Activated CD8-positive, alpha-beta memory T cell treated with anti-CD3 and anti-CD28 coated beads for 1 hour (primary cell): Measurements from ENCODE around the gene NT5DC2.

Source experiments
- DNase-seq, 2 donors: peaks; one replicate each; pipeline ENCODE4 v3.0.0-alpha.2; 2020; ENCODE audit warnings: low read depth in 1 of 2; ENCODE audit errors: extremely low read depth in 1 of 2

NT5DC2 gene

DNA sequence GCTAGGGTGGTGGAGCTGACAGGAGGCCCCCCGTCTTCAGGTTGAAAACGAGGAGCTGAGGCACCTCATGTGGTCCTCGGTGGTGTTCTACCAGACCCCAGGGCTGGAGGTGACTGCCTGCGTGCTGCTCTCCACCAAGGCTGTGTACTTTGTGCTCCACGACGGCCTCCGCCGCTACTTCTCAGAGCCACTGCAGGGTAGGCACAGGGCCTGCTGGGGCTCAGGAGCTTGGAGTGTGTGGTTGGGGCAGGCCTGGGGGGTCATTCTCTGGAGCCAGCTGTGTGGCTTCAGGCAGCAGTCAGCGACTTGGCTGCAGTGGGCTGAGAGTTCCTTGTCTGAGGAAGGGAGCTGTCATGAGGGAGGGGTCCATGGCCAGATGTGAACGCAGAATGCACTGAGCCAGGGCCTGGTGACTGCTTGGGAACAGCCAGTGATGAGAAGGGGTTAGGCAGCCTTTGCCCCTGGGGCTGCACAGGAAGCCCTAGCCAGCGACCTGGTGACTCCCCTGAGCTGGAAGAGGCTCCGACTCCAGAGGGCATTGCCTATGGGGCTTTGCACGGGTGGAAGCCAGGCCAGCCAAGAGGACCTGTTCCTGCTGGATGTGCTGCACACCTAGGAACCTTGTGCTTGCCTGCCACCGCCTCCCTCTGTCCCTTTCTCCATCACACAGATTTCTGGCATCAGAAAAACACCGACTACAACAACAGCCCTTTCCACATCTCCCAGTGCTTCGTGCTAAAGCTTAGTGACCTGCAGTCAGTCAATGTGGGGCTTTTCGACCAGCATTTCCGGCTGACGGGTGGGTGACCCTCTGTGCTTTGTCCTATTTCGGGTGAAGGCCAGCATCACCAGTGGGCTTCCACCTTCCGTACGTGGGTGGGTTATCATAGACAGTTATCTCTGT lies 43.4 kb downstream of the NT5DC2 start:
- no peak for DNase-seq

DNA sequence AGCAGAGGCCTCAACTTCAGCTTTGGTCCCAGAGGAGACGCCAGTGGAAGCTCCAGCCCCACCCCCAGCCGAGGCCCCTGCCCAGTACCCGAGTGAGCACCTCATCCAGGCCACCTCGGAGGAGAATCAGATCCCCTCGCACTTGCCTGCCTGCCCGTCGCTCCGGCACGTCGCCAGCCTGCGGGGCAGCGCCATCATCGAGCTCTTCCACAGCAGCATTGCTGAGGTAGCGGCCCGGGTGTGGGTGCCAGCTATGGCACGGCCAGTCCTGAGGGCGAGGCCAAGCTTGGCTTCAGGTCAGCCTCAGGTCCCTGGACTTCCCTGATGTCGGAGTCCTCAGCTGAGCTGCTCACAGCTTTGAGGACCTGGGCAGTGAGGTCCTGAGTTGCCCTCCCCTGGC lies 44.2 kb downstream of the NT5DC2 start:
- DNase-seq: no peak

DNA sequence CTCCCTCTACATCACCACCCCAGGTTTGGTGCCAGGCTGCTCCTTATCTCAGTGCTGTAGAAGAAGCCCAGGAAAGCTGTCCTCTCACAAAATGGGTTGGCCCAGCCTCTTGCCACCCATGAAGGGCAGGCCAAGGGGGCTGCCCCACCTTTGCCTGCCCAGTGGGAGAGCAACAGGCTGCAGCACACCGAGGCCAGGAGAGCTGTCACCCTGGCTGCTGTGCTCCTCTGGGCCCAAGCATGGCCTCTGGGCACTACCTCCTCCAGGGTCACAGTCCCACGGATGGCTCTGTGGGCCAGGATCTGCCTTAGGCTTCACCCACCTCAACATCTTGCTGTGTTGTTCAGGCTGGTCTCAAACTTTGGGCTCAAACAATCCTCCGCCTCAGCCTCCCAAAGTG lies 44.9 kb downstream of the NT5DC2 start:
- DNase-seq: no peak

DNA sequence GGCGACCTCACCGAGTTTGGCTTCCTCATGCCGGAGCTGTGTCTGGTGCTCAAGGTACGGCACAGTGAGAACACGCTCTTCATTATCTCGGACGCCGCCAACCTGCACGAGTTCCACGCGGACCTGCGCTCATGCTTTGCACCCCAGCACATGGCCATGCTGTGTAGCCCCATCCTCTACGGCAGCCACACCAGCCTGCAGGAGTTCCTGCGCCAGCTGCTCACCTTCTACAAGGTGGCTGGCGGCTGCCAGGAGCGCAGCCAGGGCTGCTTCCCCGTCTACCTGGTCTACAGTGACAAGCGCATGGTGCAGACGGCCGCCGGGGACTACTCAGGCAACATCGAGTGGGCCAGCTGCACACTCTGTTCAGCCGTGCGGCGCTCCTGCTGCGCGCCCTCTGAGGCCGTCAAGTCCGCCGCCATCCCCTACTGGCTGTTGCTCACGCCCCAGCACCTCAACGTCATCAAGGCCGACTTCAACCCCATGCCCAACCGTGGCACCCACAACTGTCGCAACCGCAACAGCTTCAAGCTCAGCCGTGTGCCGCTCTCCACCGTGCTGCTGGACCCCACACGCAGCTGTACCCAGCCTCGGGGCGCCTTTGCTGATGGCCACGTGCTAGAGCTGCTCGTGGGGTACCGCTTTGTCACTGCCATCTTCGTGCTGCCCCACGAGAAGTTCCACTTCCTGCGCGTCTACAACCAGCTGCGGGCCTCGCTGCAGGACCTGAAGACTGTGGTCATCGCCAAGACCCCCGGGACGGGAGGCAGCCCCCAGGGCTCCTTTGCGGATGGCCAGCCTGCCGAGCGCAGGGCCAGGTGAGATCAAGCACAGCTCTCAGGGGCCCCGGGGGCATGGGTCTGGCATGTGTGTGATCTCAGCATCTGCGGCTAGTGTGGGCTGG lies 45.6 kb downstream of the NT5DC2 start:
- no peak for DNase-seq

DNA sequence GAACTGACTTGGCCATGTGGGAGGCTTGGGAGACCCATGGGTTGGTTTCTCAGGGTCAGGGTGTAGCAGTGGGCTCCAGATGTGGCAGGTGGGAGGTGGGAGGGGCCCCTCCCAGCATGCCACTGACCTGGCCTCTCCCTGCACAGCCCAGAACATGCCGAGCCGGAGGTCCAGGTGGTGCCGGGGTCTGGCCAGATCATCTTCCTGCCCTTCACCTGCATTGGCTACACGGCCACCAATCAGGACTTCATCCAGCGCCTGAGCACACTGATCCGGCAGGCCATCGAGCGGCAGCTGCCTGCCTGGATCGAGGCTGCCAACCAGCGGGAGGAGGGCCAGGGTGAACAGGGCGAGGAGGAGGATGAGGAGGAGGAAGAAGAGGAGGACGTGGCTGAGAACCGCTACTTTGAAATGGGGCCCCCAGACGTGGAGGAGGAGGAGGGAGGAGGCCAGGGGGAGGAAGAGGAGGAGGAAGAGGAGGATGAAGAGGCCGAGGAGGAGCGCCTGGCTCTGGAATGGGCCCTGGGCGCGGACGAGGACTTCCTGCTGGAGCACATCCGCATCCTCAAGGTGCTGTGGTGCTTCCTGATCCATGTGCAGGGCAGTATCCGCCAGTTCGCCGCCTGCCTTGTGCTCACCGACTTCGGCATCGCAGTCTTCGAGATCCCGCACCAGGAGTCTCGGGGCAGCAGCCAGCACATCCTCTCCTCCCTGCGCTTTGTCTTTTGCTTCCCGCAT lies 46.4 kb downstream of the NT5DC2 start:
- no peak for DNase-seq

DNA sequence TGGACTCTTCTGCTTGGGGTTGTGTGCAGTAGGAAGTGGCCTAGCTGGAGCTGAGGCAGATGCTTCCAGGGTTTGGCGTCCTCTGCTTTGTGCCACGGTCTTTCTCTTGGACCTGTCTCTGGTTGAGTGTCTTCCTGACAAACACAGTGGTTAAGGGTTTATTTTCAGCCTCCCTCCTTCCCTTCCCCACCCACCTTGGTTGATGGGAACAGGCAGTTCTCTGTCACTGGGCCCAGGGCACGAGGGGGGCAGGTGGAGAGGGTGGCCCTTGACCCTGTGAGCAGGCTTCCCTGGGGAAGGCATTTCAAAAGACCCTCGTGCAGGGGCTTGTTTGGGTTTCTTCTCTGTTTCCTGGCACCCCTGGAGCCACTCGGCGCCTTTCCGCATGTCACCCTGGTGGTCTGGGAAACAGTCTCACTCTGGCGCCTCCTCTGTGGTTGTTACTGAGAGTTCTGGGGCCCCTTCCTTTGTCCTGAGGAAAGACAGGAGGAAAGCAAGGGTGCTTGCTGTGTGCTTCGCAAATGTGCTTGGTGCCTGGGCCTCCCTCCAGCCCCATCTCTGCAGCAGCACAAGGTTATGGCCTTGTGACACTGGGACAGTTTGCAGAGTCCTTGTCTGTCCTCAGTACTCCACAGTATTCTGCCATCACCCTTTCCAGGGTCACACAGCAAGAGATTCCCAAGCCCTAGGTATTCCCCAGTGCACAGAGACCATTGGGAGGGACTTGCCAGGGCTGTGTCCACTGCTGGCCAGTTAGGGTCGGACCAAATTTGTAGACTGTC lies 48.8 kb downstream of the NT5DC2 start:
- DNase-seq: no peak

DNA sequence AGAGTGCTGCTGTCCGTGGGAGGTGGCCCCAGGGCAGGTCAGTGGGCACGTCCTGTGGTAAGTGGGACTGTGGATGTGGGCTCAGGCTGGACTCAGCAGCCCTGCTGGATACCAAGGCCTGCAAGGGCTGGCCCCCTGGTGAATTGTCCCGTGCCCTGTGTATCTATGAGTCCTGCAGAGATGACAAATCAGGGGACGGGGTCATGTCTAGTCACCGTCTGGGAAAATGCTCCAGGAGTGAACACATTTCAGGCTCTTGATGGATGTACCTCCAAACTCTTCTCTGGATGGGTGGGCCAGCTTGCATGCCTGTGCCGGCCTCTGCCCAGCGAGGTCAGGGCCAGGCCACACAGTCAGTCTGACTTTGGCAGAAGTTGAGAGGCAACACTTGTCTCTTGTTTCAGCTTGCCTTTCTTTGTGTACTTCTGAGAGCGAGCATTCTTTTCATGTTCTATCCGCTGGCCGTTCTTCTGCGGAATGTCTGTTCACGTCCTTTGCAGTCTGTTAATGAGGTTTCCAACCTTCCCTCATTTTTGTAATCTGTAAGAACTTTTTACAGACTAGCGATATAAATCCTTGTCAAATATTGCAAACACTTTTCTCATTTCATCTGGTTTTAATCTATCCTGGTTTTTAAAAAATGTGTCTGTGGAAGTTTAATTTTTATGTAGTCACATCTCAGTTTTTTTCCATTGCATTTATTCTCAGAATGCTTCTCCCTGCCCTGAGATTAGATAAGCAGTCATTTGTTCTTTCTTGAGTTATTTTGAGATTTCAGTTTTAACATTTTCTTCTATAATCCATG lies 49.9 kb downstream of the NT5DC2 start:
- DNase-seq: no peak

DNA sequence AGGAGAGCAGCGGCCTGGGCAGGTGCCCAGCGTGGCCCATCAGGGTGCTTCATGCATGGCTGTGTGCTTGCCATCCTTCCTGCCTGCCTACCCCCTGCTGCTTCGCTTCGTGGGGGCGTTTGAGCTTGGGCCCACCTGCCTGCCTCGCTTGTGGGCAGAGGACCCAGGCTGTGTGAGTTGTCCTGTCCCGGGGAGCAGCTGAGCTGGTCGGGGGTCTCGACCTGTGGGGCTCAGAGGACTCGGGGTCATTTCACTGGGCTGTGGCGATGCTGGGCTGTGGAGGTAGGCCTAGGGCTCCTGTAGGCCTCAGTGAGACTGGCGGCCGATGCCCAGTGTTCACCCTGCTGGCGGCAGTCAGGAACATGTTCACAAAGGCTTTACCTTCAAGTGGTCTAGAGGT lies 50.6 kb downstream of the NT5DC2 start:
- no peak for DNase-seq

DNA sequence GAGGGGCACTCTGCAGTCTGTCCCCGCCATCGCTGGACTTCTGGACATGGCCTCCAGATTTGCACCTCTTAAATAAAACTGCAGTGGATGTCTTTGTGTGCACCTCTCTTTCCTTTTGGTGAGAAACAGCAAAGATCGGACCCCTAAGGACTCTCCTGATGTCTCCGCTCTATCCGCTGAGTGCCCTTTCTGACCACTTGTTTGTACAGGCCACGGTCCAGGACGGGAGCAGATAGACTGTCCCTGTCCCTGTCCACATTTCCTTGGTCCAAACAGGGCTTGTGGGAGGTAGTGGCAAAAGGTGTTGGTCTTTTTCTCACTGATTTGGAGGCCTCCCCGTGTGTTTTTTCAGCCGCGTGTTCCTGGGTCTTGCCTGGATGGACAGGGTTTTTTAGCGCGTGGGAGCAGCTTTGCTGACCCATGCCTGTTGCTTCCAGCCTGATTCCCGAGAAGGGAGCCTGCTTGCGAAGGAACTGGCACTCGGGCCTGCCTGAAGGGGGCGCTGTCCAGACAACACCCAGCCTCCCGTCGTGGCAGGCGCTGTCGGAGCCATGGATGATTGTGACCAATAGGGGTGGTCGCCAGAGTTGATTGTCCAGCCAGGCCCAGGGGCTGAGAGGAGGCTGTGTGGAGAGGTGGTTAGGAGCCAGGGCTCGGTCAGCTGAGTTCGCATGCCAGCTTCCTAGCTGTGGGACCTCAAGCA lies 51.7 kb downstream of the NT5DC2 start:
- DNase-seq: no peak

DNA sequence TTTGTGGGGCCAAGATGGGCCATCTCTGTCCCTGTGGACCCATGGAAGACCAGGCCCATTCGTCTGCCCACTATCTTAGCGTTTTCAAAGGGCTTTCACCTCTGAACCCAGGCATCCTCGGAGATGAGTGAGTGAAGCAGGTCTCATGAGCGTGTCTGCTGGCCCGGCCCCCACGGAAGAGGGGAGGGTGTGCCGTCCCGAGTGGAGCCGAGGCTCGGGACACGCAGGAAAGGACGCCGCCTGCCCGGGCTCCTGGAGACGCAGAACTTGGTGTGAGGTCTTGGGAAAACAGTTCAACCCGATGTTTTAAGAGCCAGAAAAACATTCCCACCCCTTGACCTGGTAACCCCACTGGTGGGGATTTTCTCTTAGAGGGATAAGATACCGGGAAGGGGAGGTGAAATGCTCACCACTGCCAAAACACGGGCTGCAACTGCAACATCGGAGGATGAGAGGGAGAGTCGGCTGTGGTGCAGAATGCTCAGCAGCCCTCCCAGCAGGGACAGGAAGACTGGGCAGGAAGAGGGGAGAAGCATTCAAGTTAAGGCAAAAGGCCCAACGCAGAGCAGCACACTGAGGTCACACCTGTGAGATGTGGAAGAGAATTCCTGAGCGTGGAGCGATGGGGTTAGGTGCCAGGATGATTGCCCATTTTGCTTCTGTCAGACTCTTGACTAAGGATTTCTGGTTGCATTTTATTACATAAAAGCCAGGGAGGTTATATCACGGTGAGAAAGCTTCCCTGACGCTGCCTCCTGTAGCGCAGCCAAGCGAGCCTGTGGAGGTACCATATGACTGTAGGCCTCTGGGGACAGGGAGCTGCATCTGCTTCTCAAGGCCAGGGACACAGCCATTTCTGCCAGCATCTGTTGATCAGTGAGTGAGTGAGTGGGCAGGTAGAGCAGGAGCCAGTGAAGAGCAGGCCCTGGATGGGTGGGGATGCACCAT lies 52.6 kb downstream of the NT5DC2 start:
- DNase-seq: no peak

DNA sequence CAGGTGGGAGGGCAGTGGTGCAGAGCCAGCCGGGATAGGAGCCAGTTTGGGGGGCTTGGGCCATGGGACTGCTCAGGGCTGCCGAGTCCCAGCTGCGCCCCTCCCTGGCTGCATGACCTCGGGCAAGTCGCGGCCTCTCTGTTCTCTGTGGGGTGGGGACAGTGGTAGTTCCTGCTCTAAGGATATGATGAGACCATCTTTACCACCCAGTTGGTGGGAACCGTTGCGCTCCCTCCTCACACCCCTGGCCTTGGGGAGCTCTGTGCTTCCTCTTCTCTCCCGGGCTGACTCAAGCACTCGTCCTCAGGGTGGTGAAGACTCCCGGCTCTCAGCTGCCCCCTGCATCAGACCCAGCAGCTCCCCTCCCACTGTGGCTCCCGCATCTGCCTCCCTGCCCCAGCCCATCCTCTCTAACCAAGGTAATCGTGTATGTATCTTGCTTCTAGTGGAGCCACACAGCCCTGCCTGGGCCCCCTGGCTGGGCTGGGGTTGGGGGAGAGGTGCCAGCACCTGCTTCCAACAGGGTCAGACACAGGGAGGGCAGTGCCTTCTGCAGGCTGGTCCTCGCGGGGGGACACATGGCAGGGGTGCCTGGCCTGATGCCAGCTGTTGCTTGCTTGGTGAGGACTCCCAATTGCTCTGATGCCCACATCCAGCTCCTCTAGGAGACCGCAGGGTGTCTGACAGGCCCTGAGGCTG lies 53.6 kb downstream of the NT5DC2 start:
- DNase-seq: no peak

DNA sequence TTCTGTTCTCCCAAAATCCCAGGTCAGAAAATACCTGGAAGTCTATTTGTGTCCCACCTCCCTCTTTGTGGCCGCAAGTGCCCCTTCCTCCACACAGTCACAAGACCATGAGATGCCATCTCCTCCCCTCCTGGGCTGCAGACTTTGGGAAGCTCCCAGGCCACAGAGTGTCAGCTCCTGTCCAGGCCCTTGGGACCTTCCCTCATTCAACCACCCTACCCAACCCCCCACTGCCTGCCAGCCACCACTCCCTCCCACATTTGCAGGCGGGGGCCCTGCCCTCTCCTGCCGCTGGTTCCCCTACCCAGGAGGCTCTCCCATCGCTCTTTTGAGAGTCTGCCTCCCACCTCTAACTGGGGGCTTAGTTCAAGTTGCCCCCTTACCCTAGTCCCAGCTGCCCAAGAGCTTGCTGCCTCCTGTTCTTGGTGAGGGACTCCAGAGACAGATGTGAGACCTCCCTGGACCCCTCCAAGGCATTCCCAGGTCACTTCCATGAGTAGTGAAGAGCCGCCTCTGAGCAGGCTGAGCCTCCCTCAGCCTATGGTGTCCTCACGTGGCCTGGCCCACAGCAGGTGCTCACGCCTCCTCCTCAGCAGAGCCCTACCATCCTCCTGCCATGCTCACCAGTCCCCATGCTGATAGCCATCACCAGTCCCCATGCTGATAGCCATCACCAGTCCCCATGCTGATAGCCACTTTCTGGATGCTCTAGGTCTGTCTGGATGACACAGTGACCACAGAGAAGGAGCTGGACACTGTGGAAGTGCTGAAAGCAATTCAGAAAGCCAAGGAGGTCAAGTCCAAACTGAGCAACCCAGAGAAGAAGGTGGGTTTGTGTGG lies 54.4 kb downstream of the NT5DC2 start:
- no peak for DNase-seq

DNA sequence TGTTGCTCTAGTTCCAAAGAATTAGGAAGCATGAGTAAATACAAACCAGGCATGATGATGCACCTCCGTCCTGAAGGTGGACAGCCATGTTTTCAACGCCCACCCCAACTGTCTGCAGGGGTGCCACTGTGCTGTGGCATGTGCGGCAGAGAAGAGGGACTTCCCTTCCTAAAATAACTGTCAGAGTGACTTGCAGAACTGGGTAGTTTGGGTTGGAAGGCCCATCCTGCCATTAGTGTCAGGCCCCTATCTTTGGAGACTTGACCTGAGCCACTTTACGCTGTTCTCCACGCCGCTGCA lies 55.9 kb downstream of the NT5DC2 start:
- DNase-seq: no peak

DNA sequence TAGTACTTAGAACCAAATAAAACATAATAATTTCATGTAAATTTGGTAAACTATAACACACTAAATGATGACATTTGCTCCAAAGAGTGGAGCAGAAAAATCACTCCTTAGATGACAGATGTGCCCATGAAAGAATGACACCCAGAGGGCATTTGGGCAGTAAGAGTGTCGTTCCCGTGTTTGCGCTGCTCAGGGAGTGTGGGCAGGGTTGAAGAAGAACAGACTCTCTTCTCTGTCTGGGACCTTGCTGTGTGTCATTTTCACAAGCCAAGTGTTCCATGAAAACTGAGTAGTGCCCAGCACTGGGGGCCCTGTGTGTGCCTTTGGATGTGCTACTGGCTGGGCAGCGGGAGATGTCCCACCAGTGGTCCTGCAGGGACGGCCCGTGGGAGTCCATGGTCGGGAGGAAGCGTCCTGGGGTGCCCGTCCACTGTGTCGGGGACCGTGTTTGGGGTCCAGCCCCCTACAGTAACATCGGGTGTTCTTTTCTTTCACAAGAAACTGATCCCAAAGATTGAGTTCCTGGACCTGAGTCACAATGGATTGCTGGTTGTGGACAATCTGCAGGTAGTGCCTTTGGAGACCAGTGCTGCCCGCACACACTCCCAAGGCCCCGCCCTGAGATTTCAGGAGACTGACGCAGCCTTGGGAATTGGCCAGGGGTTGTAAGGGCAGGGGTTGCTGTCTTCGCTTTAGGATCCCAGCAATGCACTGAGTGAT lies 56.4 kb downstream of the NT5DC2 start:
- no peak for DNase-seq
